GM12891 (cell line): ENCODE measurements around the gene NAV2.

Experiments used
- POLR2A ChIP-seq: IDR thresholded peaks from 2 replicates; pipeline ENCODE4 v1.6.1; 2011; ENCODE audit warnings: low read depth, low read length, control low read depth
- POLR2AphosphoS5 ChIP-seq: IDR thresholded peaks from 2 replicates; pipeline ENCODE4 v1.6.1; 2011; ENCODE audit warnings: low read depth, low read length, control low read depth
- POU2F2 ChIP-seq: IDR thresholded peaks from 2 replicates; pipeline ENCODE4 v1.6.1; 2011; ENCODE audit warnings: low read depth, mild to moderate bottlenecking, control low read depth, low read length, moderate library complexity
- TAF1 ChIP-seq: IDR thresholded peaks from 2 replicates; pipeline ENCODE4 v1.6.1; 2011; ENCODE audit warnings: low read depth, low read length, control low read depth

DNA sequence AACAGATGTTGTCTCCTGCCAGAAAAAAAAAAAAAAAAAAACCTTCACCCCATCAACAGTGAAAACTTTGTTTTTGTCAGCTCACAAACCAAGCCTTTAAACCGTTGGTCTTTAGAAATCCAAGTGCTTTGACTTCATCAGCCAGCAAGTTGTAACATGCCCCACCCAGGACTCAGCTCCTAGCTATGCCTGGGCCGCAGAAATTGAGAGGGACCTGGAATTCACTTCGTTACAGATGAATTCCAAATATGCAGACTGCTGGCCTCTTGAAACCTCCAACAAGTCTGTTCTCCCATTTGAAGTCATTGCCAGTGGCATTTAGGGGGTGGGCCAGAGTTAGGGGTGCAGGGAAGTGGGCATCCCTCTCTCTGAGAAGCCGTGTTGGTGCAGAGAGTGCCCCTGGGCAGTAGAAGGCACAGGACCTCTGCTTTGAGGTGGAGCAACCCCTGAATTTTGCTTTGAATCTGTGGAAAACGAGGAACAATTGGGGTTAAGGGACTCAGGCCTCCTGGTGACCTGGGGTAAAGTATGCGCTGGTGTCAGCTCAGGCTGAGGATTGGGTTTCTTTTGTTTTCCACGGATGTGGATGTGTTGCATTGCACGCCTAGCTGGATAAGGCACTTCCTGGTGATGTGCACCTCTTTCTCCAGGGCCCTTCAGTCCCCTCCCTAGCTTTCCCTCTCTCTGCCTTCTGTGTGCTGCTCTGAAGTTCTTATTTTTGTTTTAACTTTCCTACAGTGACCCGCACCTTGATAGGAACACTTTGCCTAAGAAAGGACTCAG is 338.1 kb downstream of the NAV2 start:
- TF ChIP-seq POLR2A, result no peak
- TF ChIP-seq POLR2AphosphoS5, result no peak
- TF ChIP-seq TAF1, result no peak
- TF ChIP-seq POU2F2, result no peak
